Endothelial cell of umbilical vein (primary cell): ENCODE data around the gene TRAPPC2.

ENCODE experiments used
- CTCF ChIP-seq, 2 donors: IDR thresholded peaks; 1 replicate in 1 of 2; 2 replicates in 1 of 2; pipeline ENCODE4 v1.5.1; 2011; ENCODE audit warnings: low read length in 2 of 2, mild to moderate bottlenecking in 2 of 2, moderate library complexity in 2 of 2, control low read depth in 1 of 2, inconsistent platforms in 1 of 2, low read depth in 1 of 2; ENCODE audit not compliant: insufficient read depth in 1 of 2; ENCODE audit errors: extremely low read depth in 1 of 2
- EZH2 ChIP-seq: IDR thresholded peaks from 2 replicates; pipeline ENCODE4 v1.6.1; 2012; ENCODE audit warnings: borderline replicate concordance, low read depth, mild to moderate bottlenecking, moderate library complexity, low read length, inconsistent platforms; ENCODE audit not compliant: severe bottlenecking
- JUN ChIP-seq: IDR thresholded peaks from 2 replicates; pipeline ENCODE4 v1.6.1; 2011; ENCODE audit warnings: borderline replicate concordance, low read depth; ENCODE audit not compliant: insufficient read length, insufficient read depth
- MAX ChIP-seq: IDR thresholded peaks from 2 replicates; pipeline ENCODE4 v1.6.1; 2011; ENCODE audit not compliant: insufficient read depth, insufficient read length
- MYC ChIP-seq: IDR thresholded peaks from one replicate; pipeline ENCODE4 v1.6.1; 2011; ENCODE audit warnings: mild to moderate bottlenecking, low read depth, low read length
- POLR2A ChIP-seq: IDR thresholded peaks from 2 replicates; pipeline ENCODE4 v1.6.1; 2012; ENCODE audit warnings: low read depth, mild to moderate bottlenecking, control low read depth, low read length
- POLR2AphosphoS5 ChIP-seq: IDR thresholded peaks from 2 replicates; pipeline ENCODE4 v1.6.1; 2012; ENCODE audit warnings: low read depth, mild to moderate bottlenecking, control low read depth, low read length, moderate library complexity; ENCODE audit not compliant: insufficient read depth

GRCh38 chrX:13770013-13770535 is 35.7 kb upstream of the TRAPPC2 start:
- TF ChIP-seq MAX, result no peak
- TF ChIP-seq MYC, result no peak
- TF ChIP-seq POLR2A, result no peak
- TF ChIP-seq JUN, result no peak
- TF ChIP-seq POLR2AphosphoS5, result no peak
- no peak for TF ChIP-seq CTCF (IDR thresholded peaks at IDR 0.05; ENCODE audit: extremely low read depth in 1 of 2, insufficient read depth in 1 of 2, low read depth in 1 of 2, low read length in 2 of 2)
- no peak for TF ChIP-seq EZH2
